ENCODE results near the gene MASP1.
A peak's percentile ranks its signal among the peaks of the same experiment; 100 is the strongest.
"Not testable (repeated sequence)": the region's sequence is repeated elsewhere in the genome, so short reads cannot be mapped to it uniquely, and the experiment has no call there.

MASP1 gene

GRCh38 chr3:187227658-187228258 lies 63.8 kb downstream of the MASP1 start:
- peak; percentile 89 for DNase-seq (ENCODE audit: low read depth)

DNA sequence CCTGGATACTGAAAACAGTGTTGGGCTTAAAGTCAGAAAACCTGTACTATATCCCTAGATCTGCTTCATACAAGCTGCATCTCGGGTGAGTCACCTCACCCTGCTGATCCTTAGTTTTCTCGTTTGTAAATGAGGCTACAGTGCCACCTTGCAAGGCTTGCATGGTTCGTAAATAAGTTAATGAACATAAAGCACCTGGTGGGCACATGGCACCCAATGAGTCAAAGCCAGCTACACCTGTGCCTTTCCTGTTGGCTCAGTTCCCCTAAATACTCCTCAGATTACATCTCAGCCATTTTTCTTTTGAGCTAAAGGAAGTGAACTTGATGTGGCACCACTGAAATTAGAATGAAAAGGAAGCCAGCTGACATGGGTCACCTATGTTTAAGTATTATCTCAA lies 67.7 kb downstream of the MASP1 start:
- DNase-seq (ENCODE audit: low read depth) = peak; percentile 43

GRCh38 chr3:187222801-187223200 lies 68.7 kb downstream of the MASP1 start:
- no peak for DNase-seq (ENCODE audit: low read depth)

- DNase-seq (ENCODE audit: low read depth) = no peak
Measured at GRCh38 chr3:187215460-187215859, 76.1 kb downstream of the MASP1 start.

DNA sequence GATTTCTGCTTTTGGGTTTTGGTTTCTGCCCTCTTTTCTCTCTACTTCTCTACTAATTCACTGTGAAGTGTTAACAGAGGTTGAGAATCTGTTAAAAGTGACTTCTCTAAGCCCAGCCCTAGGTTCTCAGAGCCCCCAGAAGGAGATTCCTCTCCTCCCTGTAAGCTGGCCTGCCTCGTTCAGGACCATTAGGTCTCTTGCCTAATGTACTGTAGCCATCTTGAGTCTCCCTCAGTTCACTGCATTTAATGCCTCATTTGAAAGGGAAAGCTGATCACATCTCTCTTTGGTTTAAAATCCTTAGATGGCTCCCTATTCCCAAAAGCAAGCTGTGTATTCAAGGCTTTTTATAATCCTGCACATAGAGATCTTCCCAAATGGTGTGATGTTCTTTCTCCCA lies 77.9 kb downstream of the MASP1 start:
- no peak for DNase-seq (ENCODE audit: low read depth)

- no peak for DNase-seq (ENCODE audit: low read depth)
Measured at GRCh38 chr3:187212705-187213104, 78.8 kb downstream of the MASP1 start.

GRCh38 chr3:187212196-187212545 lies 79.4 kb downstream of the MASP1 start:
- DNase-seq (ENCODE audit: low read depth) = no peak

DNA sequence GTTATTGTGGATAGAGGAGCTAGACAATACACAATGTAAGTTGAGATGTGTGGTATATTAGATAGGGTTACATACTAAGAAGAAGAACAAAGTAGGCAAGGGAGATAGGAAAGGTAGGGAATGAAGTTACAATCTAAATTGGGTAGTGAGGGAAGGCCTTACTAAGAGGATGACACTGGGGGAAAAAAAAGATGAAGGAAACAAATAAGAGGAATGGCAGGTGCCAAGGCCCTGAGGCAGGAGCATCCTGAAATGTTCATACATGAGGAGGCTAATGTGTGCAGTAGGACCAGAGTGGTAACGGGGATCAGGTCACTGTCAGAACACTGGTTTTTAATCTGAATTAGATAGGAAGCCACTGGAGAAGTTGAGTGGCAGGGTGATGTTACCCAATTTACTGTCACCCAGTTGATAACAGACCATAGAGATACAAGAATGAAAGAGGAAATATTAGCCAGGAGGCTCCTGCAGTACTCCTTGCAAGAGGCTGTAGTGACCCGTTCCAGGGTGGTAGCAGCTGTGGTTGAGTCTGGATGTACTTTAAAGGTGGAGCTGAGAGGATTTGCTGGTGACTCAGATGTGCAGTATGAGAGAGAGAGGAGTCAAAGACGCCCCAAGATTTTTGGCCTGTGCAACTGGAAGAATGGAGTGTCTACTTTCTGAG lies 79.9 kb downstream of the MASP1 start:
- peak; percentile 21 for DNase-seq (ENCODE audit: low read depth)

DNA sequence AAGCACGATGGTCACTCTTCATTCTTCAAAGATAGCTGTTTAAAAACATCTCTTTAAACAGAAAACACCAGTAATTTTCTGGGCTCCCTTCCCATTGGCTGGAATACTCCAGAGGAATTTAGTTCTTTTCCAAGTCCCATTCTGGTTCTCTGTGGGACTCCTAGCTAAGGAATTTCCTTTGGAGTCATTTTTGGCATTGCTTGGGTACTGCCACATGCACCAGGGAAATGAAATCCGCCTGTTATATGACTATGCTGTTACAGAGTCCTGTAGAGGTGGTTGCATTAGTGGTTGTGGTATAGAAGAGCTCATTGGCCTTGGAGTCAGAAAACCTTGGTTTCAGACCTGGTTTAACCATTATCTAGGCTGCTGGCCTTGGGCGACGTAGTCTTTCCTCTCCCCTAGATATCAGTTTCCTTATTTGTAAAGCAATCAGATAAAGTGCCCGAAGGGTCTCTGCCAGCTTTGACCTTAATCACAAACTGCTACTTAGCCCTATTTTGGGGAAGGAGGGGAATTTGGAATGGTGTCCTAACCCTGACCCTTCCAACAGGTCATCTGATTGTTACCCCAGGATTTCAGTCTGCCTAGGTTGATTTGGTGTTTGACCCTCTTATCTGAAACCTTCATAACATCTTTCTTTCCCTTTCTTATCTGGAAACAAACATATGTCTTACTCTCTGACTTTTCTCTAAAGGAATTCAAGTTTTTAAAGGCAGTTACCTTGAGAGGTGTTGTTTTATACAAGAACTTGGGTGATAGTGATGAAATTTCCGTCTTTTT lies 80.8 kb downstream of the MASP1 start:
- no peak for DNase-seq (ENCODE audit: low read depth)

GRCh38 chr3:187210091-187210490 lies 81.4 kb downstream of the MASP1 start:
- DNase-seq (ENCODE audit: low read depth) = no peak

- no peak for DNase-seq (ENCODE audit: low read depth)
Measured at GRCh38 chr3:187209491-187209890, 82.0 kb downstream of the MASP1 start.

- DNase-seq (ENCODE audit: low read depth) = no peak
Measured at GRCh38 chr3:187208159-187208558, 83.4 kb downstream of the MASP1 start.

DNA sequence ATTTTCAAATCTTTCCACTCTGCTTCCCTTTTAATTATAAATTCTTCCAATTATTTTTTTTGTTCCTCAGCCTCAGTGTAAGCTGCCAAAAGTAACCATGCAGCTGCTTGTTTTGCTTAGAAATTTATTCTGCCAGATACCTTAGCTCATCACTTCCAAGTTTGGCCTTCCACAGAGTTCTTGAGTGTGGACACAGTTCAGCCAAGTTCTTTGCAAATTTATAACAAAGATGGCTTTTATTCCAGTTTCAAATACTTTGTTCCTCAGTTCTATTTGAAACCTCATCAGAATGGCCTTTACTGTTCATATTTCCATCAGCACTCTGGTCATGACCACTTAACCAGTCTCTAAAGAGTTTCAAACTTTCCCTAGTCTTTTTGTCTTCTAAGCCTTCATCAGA lies 83.9 kb downstream of the MASP1 start:
- DNase-seq (ENCODE audit: low read depth) = no peak

- no peak for DNase-seq (ENCODE audit: low read depth)
Measured at GRCh38 chr3:187207062-187207461, 84.5 kb downstream of the MASP1 start.

- DNase-seq (ENCODE audit: low read depth) = no peak
Measured at GRCh38 chr3:187205683-187206082, 85.9 kb downstream of the MASP1 start.

GRCh38 chr3:187199463-187200050 lies 92.0 kb downstream of the MASP1 start:
- not testable (repeated sequence) for DNase-seq (ENCODE audit: low read depth)

- DNase-seq (ENCODE audit: low read depth) = no peak
Measured at GRCh38 chr3:187198490-187198889, 93.0 kb downstream of the MASP1 start.

- DNase-seq (ENCODE audit: low read depth) = no peak
Measured at GRCh38 chr3:187197335-187197649, 94.2 kb downstream of the MASP1 start, which contains the start of gene RTP1. Gene RTP1 (plus strand): TSS chr3:187197486. CDS start chr3:187197516, 30 bp downstream.

- no peak for DNase-seq (ENCODE audit: low read depth)
Measured at GRCh38 chr3:187196573-187197334, 94.8 kb downstream of the MASP1 start.

- no peak for DNase-seq (ENCODE audit: low read depth)
Measured at GRCh38 chr3:187193181-187193580, 98.4 kb downstream of the MASP1 start.

DNA sequence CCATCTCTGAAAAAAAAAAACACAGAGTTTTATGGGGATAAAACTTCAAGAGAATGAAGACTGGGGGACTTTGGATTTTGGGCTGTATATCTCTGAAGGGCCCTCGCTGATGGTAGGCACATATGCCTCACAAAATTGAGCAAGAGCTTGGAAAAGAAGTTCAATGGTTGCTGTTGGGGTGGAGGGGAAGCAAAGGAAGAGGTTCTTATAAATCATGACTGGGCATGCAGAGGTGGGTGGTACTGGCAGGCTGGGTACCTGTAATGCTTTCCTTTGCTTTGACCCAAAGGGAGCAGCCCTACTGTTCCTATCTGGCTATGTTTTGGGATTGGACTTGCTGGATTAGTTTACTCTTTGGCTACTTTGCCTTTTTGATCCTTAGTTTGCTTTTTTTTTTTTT lies 100.3 kb downstream of the MASP1 start:
- no peak for DNase-seq (ENCODE audit: low read depth)

DNA sequence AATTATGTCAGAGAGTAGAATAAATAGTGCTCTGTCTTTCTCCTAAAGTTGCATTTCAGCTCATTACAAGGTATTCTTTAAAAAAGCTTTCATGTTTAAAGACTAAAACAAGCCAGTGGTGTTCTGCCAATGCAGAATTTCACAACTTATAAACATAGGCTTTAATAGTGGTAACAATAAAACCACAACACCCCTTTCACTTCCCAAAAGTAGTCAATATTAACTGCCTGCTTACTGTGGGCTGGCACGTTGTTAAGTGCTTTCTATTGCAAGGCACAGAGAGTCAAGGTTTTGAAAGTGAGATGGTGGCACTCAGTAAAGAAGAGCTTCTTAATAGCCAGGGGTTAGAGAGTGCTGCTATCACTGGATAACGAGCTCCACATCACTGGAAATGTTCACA lies 102.6 kb downstream of the MASP1 start:
- DNase-seq (ENCODE audit: low read depth) = no peak
